Esophagus muscularis mucosa (tissue), 4 donors: ENCODE results near the gene TTC39B. TPM values are rescaled to one million over a fixed set of nuclear protein-coding genes. Genes with fewer than 3 reads are reported as not detected.
A peak's percentile ranks its signal among the peaks of the same experiment; 100 is the strongest.

Experiments
- DNase-seq: peaks from one replicate; pipeline ENCODE4 v3.0.0-alpha.2; 2017; ENCODE audit errors: extremely low spot score
- H3K27ac ChIP-seq, 4 donors: fragments of 200-600 bp; sonication (generic); replicated peaks in 1 of 4; 1 replicate in 3 of 4; 2 replicates in 1 of 4; pipeline ENCODE4 v1.5.1; 2016 to 2019; ENCODE audit warnings: mild to moderate bottlenecking in 1 of 4
- H3K27me3 ChIP-seq, 4 donors: fragments of 200-600 bp; sonication (generic); one replicate each; pipeline versions ENCODE4 v1.5.1 to v1.6.0; 2016 to 2019
- H3K36me3 ChIP-seq, 4 donors: fragments of 200-600 bp; sonication (generic); one replicate each; pipeline ENCODE4 v1.5.1; 2016 to 2019
- H3K4me1 ChIP-seq, 4 donors: fragments of 200-600 bp; sonication (generic); one replicate each; pipeline ENCODE4 v1.5.1; 2016 to 2019
- H3K4me3 ChIP-seq, 4 donors: fragments of 200-600 bp; sonication (generic); 1 replicate in 2 of 4; 2 replicates in 2 of 4; pipeline ENCODE4 v1.5.1; 2016 to 2019; ENCODE audit warnings: mild to moderate bottlenecking in 4 of 4, moderate library complexity in 1 of 4
- H3K9me3 ChIP-seq, 4 donors: fragments of 200-600 bp; sonication (generic); 1 replicate in 3 of 4; 2 replicates in 1 of 4; pipeline ENCODE4 v1.5.1; 2016 to 2019
- CTCF ChIP-seq, 3 experiments: fragments of 200-600 bp in 2 of 3; fragments of 450-650 bp in 1 of 3; sonication (generic) in 2 of 3; IDR thresholded peaks; one replicate each; pipeline ENCODE4 v1.5.1; 2017 to 2019; ENCODE audit warnings: antibody characterized with exemption in 3 of 3, mild to moderate bottlenecking in 2 of 3, moderate library complexity in 1 of 3
- EP300 ChIP-seq: sonication (generic); formaldehyde crosslinking; IDR thresholded peaks from one replicate; pipeline ENCODE4 v1.6.1; 2017; ENCODE audit warnings: antibody characterized with exemption
- POLR2A ChIP-seq: fragments of 450-650 bp; IDR thresholded peaks from one replicate; pipeline ENCODE4 v1.6.1; 2017; ENCODE audit warnings: antibody characterized with exemption, moderate library complexity, mild to moderate bottlenecking, low read depth
- POLR2AphosphoS5 ChIP-seq, 2 donors: sonication (generic); formaldehyde crosslinking; IDR thresholded peaks; one replicate each; pipeline ENCODE4 v1.6.1; 2017; ENCODE audit warnings: antibody characterized with exemption in 2 of 2
- WGBS: methylation state at CpG from one replicate; pipeline ENCODE4 v1.1.5; 2018; 5-methylcytosine and 5-hydroxymethylcytosine counted together
- intact Hi-C: fragments of 100-400 bp; cut with DNase I; formaldehyde crosslinking; loops from one replicate; pipeline ENCODE4 v1.15.1; 2023
- total RNA-seq, 4 donors: library from RNA; depleted of rRNA; stranded (reverse); fragments of >200 nt; gene quantifications; one replicate each; pipeline versions ENCODE4 v1.1.0 to v1.2.1, GENCODE V29; 2016

The TTC39B gene
- total RNA-seq, 4 donors from 2014 or later, result 8.3 to 13.4 (median 10.9) TPM

GRCh38 chr9:15150939-15151338 lies 156.1 kb downstream of the TTC39B start:
- intact Hi-C loops, result no loop called here
- no peak overlapping the region for H3K27ac ChIP-seq
- no peak overlapping the region for H3K4me3 ChIP-seq
- WGBS, result 89% methylated on average over 4 of the region's 4 CpGs
- no peaks in the 10 kb centered on the region for H3K27me3 ChIP-seq
- TF ChIP-seq CTCF (IDR thresholded peaks at IDR 0.05) (no peak), POLR2A (no peak), EP300 (no peak), POLR2AphosphoS5 (IDR thresholded peaks at IDR 0.05) (no peak)
- peaks cover 9 to 35% (median 24%) of the 10 kb centered on the region in 4 donors for H3K4me1 ChIP-seq
- no peaks in the 10 kb centered on the region for H3K36me3 ChIP-seq
- DNase-seq, result no peak
- no peaks in the 10 kb centered on the region for H3K9me3 ChIP-seq

GRCh38 chr9:15149450-15149849 lies 157.6 kb downstream of the TTC39B start:
- H3K27ac ChIP-seq, result no peak overlapping the region
- no peak for DNase-seq
- H3K9me3 ChIP-seq, result no peaks in the 10 kb centered on the region
- H3K27me3 ChIP-seq, result no peaks in the 10 kb centered on the region
- intact Hi-C loops, result no loop called here
- H3K36me3 ChIP-seq, result no peaks in the 10 kb centered on the region
- peaks cover 0 to 20% (median 12%) of the 10 kb centered on the region in 4 donors for H3K4me1 ChIP-seq
- TF ChIP-seq EP300 (no peak), CTCF (IDR thresholded peaks at IDR 0.05) (no peak), POLR2A (no peak), POLR2AphosphoS5 (IDR thresholded peaks at IDR 0.05) (no peak)
- no peak overlapping the region for H3K4me3 ChIP-seq

GRCh38 chr9:15146268-15146700 lies 160.7 kb downstream of the TTC39B start:
- no peaks in the 10 kb centered on the region for H3K27me3 ChIP-seq
- TF ChIP-seq CTCF (IDR thresholded peaks at IDR 0.05) (no peak), POLR2A (no peak), EP300 (no peak)
- intact Hi-C loops, result no loop called here
- H3K36me3 ChIP-seq, result no peaks in the 10 kb centered on the region
- WGBS, result 89% methylated on average over 9 of the region's 9 CpGs
- no peak overlapping the region for H3K27ac ChIP-seq
- H3K4me3 ChIP-seq, result no peak overlapping the region
- H3K9me3 ChIP-seq, result no peaks in the 10 kb centered on the region
- no peak for DNase-seq
- H3K4me1 ChIP-seq, result peaks cover 0 to 9% (median 4%) of the 10 kb centered on the region in 4 donors

- no peaks in the 10 kb centered on the region for H3K36me3 ChIP-seq
- H3K4me1 ChIP-seq, result peaks cover 0 to 9% (median 5%) of the 10 kb centered on the region in 4 donors
- no peak for TF ChIP-seq EP300
- no peak for TF ChIP-seq CTCF (IDR thresholded peaks at IDR 0.05)
- TF ChIP-seq POLR2A, result no peak
- no peak for TF ChIP-seq POLR2AphosphoS5 (IDR thresholded peaks at IDR 0.05)
- DNase-seq, result no peak
- H3K27ac ChIP-seq, result no peak overlapping the region
- WGBS, result 7% methylated on average over 4 of the region's 4 CpGs
- no peaks in the 10 kb centered on the region for H3K27me3 ChIP-seq
- H3K9me3 ChIP-seq, result no peaks in the 10 kb centered on the region
- intact Hi-C loops, result no loop called here
- no peak overlapping the region for H3K4me3 ChIP-seq
Measured at GRCh38 chr9:15144622-15145061, 162.4 kb downstream of the TTC39B start.

GRCh38 chr9:15142878-15143534 lies 164.0 kb downstream of the TTC39B start:
- DNase-seq, result no peak
- H3K9me3 ChIP-seq, result no peaks in the 10 kb centered on the region
- WGBS, result 66% methylated on average over 6 of the region's 6 CpGs
- intact Hi-C loops, result no loop called here
- H3K4me1 ChIP-seq, result peaks cover 0 to 9% (median 2%) of the 10 kb centered on the region in 4 donors
- H3K27ac ChIP-seq, result no peak overlapping the region
- H3K4me3 ChIP-seq, result no peak overlapping the region
- no peaks in the 10 kb centered on the region for H3K27me3 ChIP-seq
- no peaks in the 10 kb centered on the region for H3K36me3 ChIP-seq
- TF ChIP-seq CTCF (IDR thresholded peaks at IDR 0.05) (peak; percentile 54 to 87 (median 60)), POLR2A (no peak)
